OCI-LY1 (cell line): ENCODE data around the gene MEAF6.

Experiments
- CTCF ChIP-seq: fragments of 200-600 bp; sonication (generic), shearing (Covaris generic); IDR thresholded peaks from 2 replicates; pipeline ENCODE4 v1.5.1; 2017; ENCODE audit warnings: mild to moderate bottlenecking, antibody characterized with exemption, low read length, moderate library complexity, mixed read lengths
- EZH2 ChIP-seq: fragments of 200-600 bp; sonication (generic), shearing (Covaris generic); IDR thresholded peaks from 2 replicates; pipeline ENCODE4 v1.8.0; 2017; ENCODE audit warnings: borderline replicate concordance, mixed run types, mild to moderate bottlenecking, antibody characterized with exemption, low read length, moderate library complexity, mixed read lengths

- no peak for TF ChIP-seq CTCF
- no peak for TF ChIP-seq EZH2
These were observed 41.6 kb downstream of the MEAF6 start for GRCh38 chr1:37472994-37473393.
